Natural killer cell (primary cell): Measurements from ENCODE around the gene MYO1F. TPM values are rescaled to one million over a fixed set of nuclear protein-coding genes. Genes with fewer than 3 reads are reported as not detected.
"Not testable (repeated sequence)": the region's sequence is repeated elsewhere in the genome, so short reads cannot be mapped to it uniquely, and the experiment has no call there.

Experiments used
- ATAC-seq, 3 donors: fragments of 150-1000 bp in 2 of 3; fragments of 200-7000 bp in 1 of 3; cut with Tn5 transposase; 1 replicate in 1 of 3; 2 replicates in 2 of 3; pipeline ENCODE4 v1.10.0; 2021; ENCODE audit warnings: mild to moderate bottlenecking in 2 of 3, moderate library complexity in 2 of 3
- DNase-seq, 2 donors: peaks; one replicate each; pipeline versions ENCODE4 v3.0.0 to v3.0.0-alpha.2; 2013 to 2021; ENCODE audit warnings: mixed read lengths in 1 of 2
- H3K27ac ChIP-seq: one replicate; pipeline ENCODE4 v1.5.1; 2013; ENCODE audit warnings: mild to moderate bottlenecking, low read length
- H3K27me3 ChIP-seq: one replicate; pipeline ENCODE4 v1.6.1; 2013; ENCODE audit warnings: low read length; ENCODE audit not compliant: control insufficient read depth, insufficient read depth
- H3K36me3 ChIP-seq: one replicate; pipeline ENCODE4 v1.6.1; 2013; ENCODE audit warnings: low read length; ENCODE audit not compliant: control insufficient read depth, insufficient read depth
- H3K4me1 ChIP-seq: one replicate; pipeline ENCODE4 v1.6.1; 2013; ENCODE audit warnings: low read length; ENCODE audit not compliant: control insufficient read depth, insufficient read depth
- H3K4me3 ChIP-seq: one replicate; pipeline ENCODE4 v1.5.1; 2013; ENCODE audit warnings: low read length
- H3K9me3 ChIP-seq: one replicate; pipeline ENCODE4 v1.6.1; 2013; ENCODE audit warnings: low read length; ENCODE audit not compliant: control insufficient read depth, insufficient read depth
- H3K27ac Mint-ChIP-seq, 2 donors: one replicate each; pipeline ENCODE4 v1.8.0; 2022; ENCODE audit warnings: mild to moderate bottlenecking in 2 of 2, mixed read lengths in 2 of 2, moderate library complexity in 1 of 2
- H3K27me3 Mint-ChIP-seq, 2 donors: one replicate each; pipeline ENCODE4 v1.8.0; 2022; ENCODE audit warnings: low read depth in 2 of 2, mixed read lengths in 2 of 2
- H3K36me3 Mint-ChIP-seq: one replicate; pipeline ENCODE4 v1.8.0; 2022; ENCODE audit warnings: mixed read lengths
- H3K4me1 Mint-ChIP-seq, 2 donors: one replicate each; pipeline ENCODE4 v1.8.0; 2022; ENCODE audit warnings: mixed read lengths in 2 of 2
- H3K4me3 Mint-ChIP-seq: one replicate; pipeline ENCODE4 v1.8.0; 2022; ENCODE audit warnings: mild to moderate bottlenecking, moderate library complexity, mixed read lengths
- H3K9me3 Mint-ChIP-seq, 2 donors: one replicate each; pipeline ENCODE4 v1.8.0; 2022; ENCODE audit warnings: mixed read lengths in 2 of 2
- CTCF ChIP-seq: fragments of 200-600 bp; IDR thresholded peaks from one replicate; pipeline ENCODE4 v1.8.0; 2022; ENCODE audit warnings: antibody characterized with exemption
- WGBS: methylation state at CpG from one replicate; pipeline ENCODE4 v1.1.7; 2013; ENCODE audit warnings: missing lambda C conversion rate; ENCODE audit not compliant: insufficient coverage; 5-methylcytosine and 5-hydroxymethylcytosine counted together
- intact Hi-C: fragments of 100-400 bp; cut with micrococcal nuclease; formaldehyde crosslinking; loops from one replicate; pipeline ENCODE4 v1.14.2; 2022
- total RNA-seq, 4 donors: library from RNA; stranded (reverse); fragments of 120-200 nt in 1 of 4; gene quantifications; one replicate each; pipeline versions ENCODE4 v1.2.3 to v1.2.4, GENCODE V29; 2013 to 2022

The MYO1F gene
- total RNA-seq, 3 donors from 2014 or later (not counting 1 experiment from before 2014, with no cell fraction given) = 971 to 1,223 (median 1,014) TPM

GRCh38 chr19:8617984-8618383, 40.7 kb upstream of the MYO1F start:
- H3K4me3 Mint-ChIP-seq = no peak overlapping the region
- WGBS = 77% methylated on average over 4 of the region's 4 CpGs
- DNase-seq (no peak), ATAC-seq (no peak)
- Histone ChIP-seq H3K4me3 (no peak overlapping the region), H3K27ac (no peak overlapping the region), H3K36me3 (no peaks in the 10 kb centered on the region), H3K27me3 (no peaks in the 10 kb centered on the region), H3K4me1 (peaks cover 19% of the 10 kb centered on the region), H3K9me3 (no peaks in the 10 kb centered on the region)
- H3K36me3 Mint-ChIP-seq = no peaks in the 10 kb centered on the region
- H3K9me3 Mint-ChIP-seq = no peaks in the 10 kb centered on the region
- intact Hi-C loops = loop anchor here (5.0 kb wide), 1 partner anchor 36 kb away; no protein-coding TSS in a partner anchor
- peaks cover 0 to 12% of the 10 kb centered on the region in 2 donors for H3K27me3 Mint-ChIP-seq
- H3K27ac Mint-ChIP-seq = no peak overlapping the region
- no peak for TF ChIP-seq CTCF
- H3K4me1 Mint-ChIP-seq = peaks cover 18 to 21% of the 10 kb centered on the region in 2 donors

- H3K27me3 ChIP-seq, H3K4me3 Mint-ChIP-seq, H3K27ac Mint-ChIP-seq, H3K36me3 ChIP-seq, ATAC-seq, DNase-seq, H3K36me3 Mint-ChIP-seq, H3K4me3 ChIP-seq, H3K9me3 ChIP-seq, H3K27ac ChIP-seq, H3K9me3 Mint-ChIP-seq: not testable (repeated sequence)
- intact Hi-C loops = loop anchor here (5.0 kb wide), 1 partner anchor 35 kb away; no protein-coding TSS in a partner anchor
- 89% methylated on average over 14 of the region's 15 CpGs for WGBS
- H3K27me3 Mint-ChIP-seq = peaks cover 0 to 12% of the 10 kb centered on the region in 2 donors
- H3K4me1 ChIP-seq = peaks cover 26% of the 10 kb centered on the region
- peaks cover 25 to 27% of the 10 kb centered on the region in 2 donors for H3K4me1 Mint-ChIP-seq
Observed at GRCh38 chr19:8617325-8617724, 40.1 kb upstream of the MYO1F start.

- no peaks in the 10 kb centered on the region for H3K9me3 Mint-ChIP-seq
- WGBS = 95% methylated on average over 6 of the region's 6 CpGs
- Histone ChIP-seq H3K27me3 (no peaks in the 10 kb centered on the region), H3K36me3 (no peaks in the 10 kb centered on the region), H3K27ac (no peak overlapping the region), H3K9me3 (no peaks in the 10 kb centered on the region), H3K4me3 (no peak overlapping the region), H3K4me1 (peaks cover 30% of the 10 kb centered on the region)
- H3K4me3 Mint-ChIP-seq = no peak overlapping the region
- peaks cover 27 to 32% of the 10 kb centered on the region in 2 donors for H3K4me1 Mint-ChIP-seq
- TF ChIP-seq CTCF = no peak
- H3K27me3 Mint-ChIP-seq = peaks cover 0 to 12% of the 10 kb centered on the region in 2 donors
- intact Hi-C loops = loop anchor here (5.0 kb wide), 1 partner anchor 35 kb away; no protein-coding TSS in a partner anchor
- DNase-seq = no peak
- no peaks in the 10 kb centered on the region for H3K36me3 Mint-ChIP-seq
- no peak overlapping the region for H3K27ac Mint-ChIP-seq
- no peak for ATAC-seq
Observed at GRCh38 chr19:8616861-8617260, 39.6 kb upstream of the MYO1F start.

GRCh38 chr19:8615813-8616596, 38.8 kb upstream of the MYO1F start:
- Histone ChIP-seq H3K27ac (no peak overlapping the region), H3K27me3 (no peaks in the 10 kb centered on the region), H3K4me3 (no peak overlapping the region), H3K36me3 (no peaks in the 10 kb centered on the region), H3K9me3 (no peaks in the 10 kb centered on the region), H3K4me1 (peaks cover 37% of the 10 kb centered on the region)
- Mint-ChIP-seq H3K36me3 (no peaks in the 10 kb centered on the region), H3K9me3 (no peaks in the 10 kb centered on the region), H3K4me3 (peak overlapping the region; percentile 11), H3K27me3 (peaks cover 0 to 12% of the 10 kb centered on the region in 2 donors), H3K27ac (peak overlapping the region; percentile 64 to 67), H3K4me1 (peaks cover 27 to 38% of the 10 kb centered on the region in 2 donors)
- DNase-seq = peak; percentile 56 to 81
- WGBS = 33% methylated on average over 22 of the region's 23 CpGs
- TF ChIP-seq CTCF = peak; percentile 99
- intact Hi-C loops = loop anchor here (1.0 to 5.0 kb wide), 2 partner anchors 26 to 34 kb away; no protein-coding TSS in a partner anchor
- ATAC-seq = peak; percentile 48 to 76 (median 58)
